ENCODE data around the gene RNF169. TPM values are rescaled to one million over a fixed set of nuclear protein-coding genes. Genes with fewer than 3 reads are reported as not detected.

The RNF169 gene
- total and polyA plus RNA-seq, 2 of the 4 experiments (the other 2 are of a cell fraction): 3.6 to 23.3 TPM

DNA sequence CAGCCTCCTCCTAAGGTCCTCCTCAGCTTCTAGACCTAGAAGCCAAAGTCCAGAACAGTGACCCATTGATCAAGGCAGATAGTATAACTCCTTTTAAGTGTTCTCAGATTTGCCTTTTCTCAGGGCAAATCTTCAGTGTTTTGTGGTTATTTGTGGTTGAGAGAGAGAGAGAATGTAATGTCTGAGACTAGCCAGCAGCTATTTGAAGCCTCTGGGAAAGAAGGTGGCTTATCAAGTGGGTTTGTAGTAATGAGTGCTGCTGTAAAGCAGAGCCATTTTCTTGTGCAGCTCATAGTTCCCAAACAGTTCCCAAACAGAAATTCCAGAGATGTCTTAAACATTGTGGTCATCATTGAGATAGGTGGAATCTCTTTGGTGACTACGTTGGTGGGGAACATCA is 89.5 kb downstream of the RNF169 start:
- dilution Hi-C loops (cut with HindIII; ENCODE audit: low sequenced_read_pairs, unreplicated experiment) (no loop called here), intact Hi-C loops (cut with micrococcal nuclease) (no loop called here), in situ Hi-C loops (cut with MboI; ENCODE audit: low sequenced_read_pairs) (no loop called here)
- Histone ChIP-seq H4K8ac (ENCODE audit: low read depth in 2 of 2, low read length in 2 of 2) (no peak overlapping the region), H3K9me1 (ENCODE audit: insufficient read depth, low read length) (peaks cover 4% of the 10 kb centered on the region), H3K27me3 (ENCODE audit: control insufficient read depth, insufficient read depth, low read length) (no peaks in the 10 kb centered on the region), H3K4me2 (ENCODE audit: low read depth, low read length) (no peak overlapping the region), H4K91ac (ENCODE audit: insufficient read depth, low read depth, low read length) (no peak overlapping the region), H2BK20ac (ENCODE audit: low read depth, low read length) (no peak overlapping the region), H3K4me1 (ENCODE audit: control insufficient read depth, insufficient read depth, low read length) (no peaks in the 10 kb centered on the region; the same call in 1 of the 2 replicates), H3K9ac (ENCODE audit: low read depth, low read length) (no peak overlapping the region), H2BK120ac (ENCODE audit: low read depth, low read length) (no peak overlapping the region), H2AK9ac (replicated peaks; ENCODE audit: low read depth, low read length, poor library complexity) (no peak overlapping the region), H2AFZ (replicated peaks; ENCODE audit: low read length, poor library complexity) (no peak overlapping the region), H3K4ac (ENCODE audit: low read depth, low read length) (no peak overlapping the region), H4K20me1 (ENCODE audit: insufficient read depth, low read length) (no peaks in the 10 kb centered on the region; the same call in 1 of the 2 replicates), H3K4me3 (ENCODE audit: insufficient read depth, low read depth, low read length) (no peak overlapping the region), H3K14ac (replicated peaks; ENCODE audit: low read depth, low read length) (no peak overlapping the region), H3K79me1 (ENCODE audit: low read depth in 1 of 2, low read length in 2 of 2) (peaks cover 11 to 38% of the 10 kb centered on the region in 2 experiments), H2BK15ac (ENCODE audit: low read depth, low read length) (no peak overlapping the region), H4K5ac (ENCODE audit: low read depth, low read length) (no peak overlapping the region), H2BK5ac (ENCODE audit: low read depth, low read length, poor library complexity, severe bottlenecking) (no peak overlapping the region), H3K36me3 (ENCODE audit: control insufficient read depth, insufficient read depth, low read length) (peaks cover 44% of the 10 kb centered on the region), H3K56ac (ENCODE audit: extremely low read depth, insufficient read depth, low read length) (no peak overlapping the region), H3K18ac (ENCODE audit: low read depth, low read length) (no peak overlapping the region), H2AK5ac (ENCODE audit: low read depth, low read length) (no peak overlapping the region), H3K23ac (ENCODE audit: low read depth, low read length) (no peak overlapping the region), H3K9me3 (ENCODE audit: control insufficient read depth, insufficient read depth, low read length) (no peaks in the 10 kb centered on the region), H3K27ac (ENCODE audit: insufficient read depth, low read length) (no peak overlapping the region)
- ATAC-seq (ENCODE audit: low read depth): peak; percentile 40
- BruUV-seq (replicated peaks): no TSS peak
- TF ChIP-seq POLR2A (IDR thresholded peaks at IDR 0.05; ENCODE audit: low read depth, low read length) (no peak), FOS (IDR thresholded peaks at IDR 0.05; ENCODE audit: low read depth, low read length) (no peak), CTCF (conservative IDR thresholded peaks at IDR 0.05; ENCODE audit: low read depth, low read length) (no peak), NFE2L2 (IDR thresholded peaks at IDR 0.05; ENCODE audit: low read depth, low read length) (no peak), RFX5 (IDR thresholded peaks at IDR 0.05; ENCODE audit: low read depth, low read length) (no peak), CHD1 (IDR thresholded peaks at IDR 0.05; ENCODE audit: low read depth, low read length) (no peak)
- TF ChIP-seq, protein P1, sequence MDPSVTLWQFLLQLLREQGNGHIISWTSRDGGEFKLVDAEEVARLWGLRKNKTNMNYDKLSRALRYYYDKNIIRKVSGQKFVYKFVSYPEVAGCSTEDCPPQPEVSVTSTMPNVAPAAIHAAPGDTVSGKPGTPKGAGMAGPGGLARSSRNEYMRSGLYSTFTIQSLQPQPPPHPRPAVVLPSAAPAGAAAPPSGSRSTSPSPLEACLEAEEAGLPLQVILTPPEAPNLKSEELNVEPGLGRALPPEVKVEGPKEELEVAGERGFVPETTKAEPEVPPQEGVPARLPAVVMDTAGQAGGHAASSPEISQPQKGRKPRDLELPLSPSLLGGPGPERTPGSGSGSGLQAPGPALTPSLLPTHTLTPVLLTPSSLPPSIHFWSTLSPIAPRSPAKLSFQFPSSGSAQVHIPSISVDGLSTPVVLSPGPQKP (IDR thresholded peaks at IDR 0.05; ENCODE audit: borderline replicate concordance, low read depth, low read length): no peak
- no CpG with 5 or more reads among the region's 1 CpG for WGBS, 2 experiments (ENCODE audit: extremely low coverage in 2 of 2, insufficient read length in 1 of 2)
- ChIA-PET CTCF (no interaction called here), POLR2A (ENCODE audit: unreplicated experiment) (interaction anchor here (0.5 kb wide), 1 partner anchor 246 kb away, joined by 3 read pairs; the partner anchor contains the start of gene POLD3)
- peak; percentile 23 for DNase-seq
